Measurements from ENCODE around the gene MS4A10.
"Not testable (repeated sequence)": the region's sequence is repeated elsewhere in the genome, so short reads cannot be mapped to it uniquely, and the experiment has no call there.

The MS4A10 gene

DNA sequence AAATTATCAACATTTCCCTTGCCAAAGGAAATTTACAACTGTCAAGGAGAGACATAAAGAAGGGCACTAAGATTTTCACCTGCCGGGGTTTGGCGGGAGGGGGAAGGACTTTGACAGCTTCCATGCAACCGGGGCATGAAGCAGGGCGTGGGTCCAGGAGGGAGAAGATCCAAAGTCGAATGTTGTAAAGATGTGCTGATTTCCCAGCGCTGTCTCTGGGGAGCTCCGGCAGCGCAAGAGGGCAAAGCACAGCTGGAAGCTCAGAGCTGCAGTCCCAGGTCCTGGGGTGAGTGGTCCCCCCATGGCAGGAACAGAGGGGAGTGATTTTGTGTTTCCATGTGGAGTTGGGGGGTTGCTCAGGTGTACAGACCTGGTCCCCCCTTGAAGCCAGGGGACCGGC lies at the start of gene MS4A10:
Gene MS4A10 (plus strand): TSS at position 198 of the 400 bp plus-strand sequence. CDS start 5,003 bp downstream, outside the sequence.
- DNase-seq (ENCODE audit: low read depth, low spot score) = no peak
- no peak within 1 kb of the TSS for H3K27ac ChIP-seq

DNA sequence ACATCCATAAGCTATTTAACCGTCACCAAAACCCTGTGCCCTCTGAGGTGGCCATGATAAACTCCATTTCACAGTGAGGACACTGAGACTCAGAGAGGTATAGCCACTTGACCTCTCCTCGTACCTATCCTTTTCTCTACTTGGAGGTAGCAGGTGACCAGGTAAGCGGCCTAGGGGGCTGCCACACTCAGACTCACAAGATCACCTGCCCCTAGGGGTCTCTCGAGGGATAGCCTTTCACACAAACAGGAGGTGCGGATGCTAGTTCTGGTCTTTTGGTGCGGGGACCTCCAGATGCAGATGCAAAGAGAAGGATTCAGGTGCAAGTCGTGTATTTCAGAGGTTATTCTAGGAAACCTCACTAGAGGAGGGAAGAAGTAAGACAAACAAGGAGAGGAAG lies 46.0 kb upstream of the MS4A10 start:
- no peak overlapping the region for H3K27ac ChIP-seq
- no peak for DNase-seq (ENCODE audit: low read depth, low spot score)

DNA sequence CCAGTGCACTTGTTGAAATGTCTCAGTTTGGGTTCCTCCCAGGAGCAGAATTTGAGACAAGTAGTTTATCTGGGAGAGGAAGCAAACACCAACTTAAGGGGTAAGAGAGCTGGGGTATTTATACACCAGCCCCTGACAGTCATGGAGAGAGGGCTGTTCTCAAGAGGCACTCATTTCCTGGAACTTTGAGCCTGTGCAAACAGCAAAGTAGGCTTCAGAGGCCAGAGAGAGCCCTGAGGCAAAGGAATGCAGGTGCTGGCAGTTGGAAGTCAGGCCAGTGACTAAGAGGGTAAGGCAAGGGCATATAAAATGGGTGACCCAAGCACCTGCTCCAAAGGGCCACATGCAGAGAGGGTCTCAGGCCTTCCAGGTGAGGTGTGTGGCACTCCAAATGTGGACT lies 44.6 kb upstream of the MS4A10 start:
- no peak for DNase-seq (ENCODE audit: low read depth, low spot score)

DNA sequence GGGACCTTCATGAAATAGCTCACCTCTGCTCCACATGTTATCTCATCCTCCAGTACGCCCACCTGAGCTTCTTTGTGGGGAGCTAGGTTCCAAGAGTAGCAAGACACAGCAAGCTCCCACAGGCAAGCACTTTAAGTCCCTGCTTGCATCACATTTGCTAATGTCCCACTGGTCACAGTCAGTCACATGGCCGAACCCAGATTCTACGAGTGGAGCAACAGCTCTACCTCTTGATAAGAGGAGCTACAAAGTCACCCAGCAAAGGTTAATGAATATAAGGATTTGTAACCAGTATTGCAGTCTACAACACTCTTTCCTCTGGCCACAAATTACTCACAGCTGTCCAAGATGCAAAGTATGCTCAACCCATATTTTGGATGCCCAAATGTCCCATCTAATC lies 43.7 kb upstream of the MS4A10 start:
- DNase-seq (ENCODE audit: low read depth, low spot score) = no peak
- no peak overlapping the region for H3K27ac ChIP-seq

More for the DNA sequence above, 44.6 kb upstream of the MS4A10 start:
- H3K27ac ChIP-seq = no peak overlapping the region

DNA sequence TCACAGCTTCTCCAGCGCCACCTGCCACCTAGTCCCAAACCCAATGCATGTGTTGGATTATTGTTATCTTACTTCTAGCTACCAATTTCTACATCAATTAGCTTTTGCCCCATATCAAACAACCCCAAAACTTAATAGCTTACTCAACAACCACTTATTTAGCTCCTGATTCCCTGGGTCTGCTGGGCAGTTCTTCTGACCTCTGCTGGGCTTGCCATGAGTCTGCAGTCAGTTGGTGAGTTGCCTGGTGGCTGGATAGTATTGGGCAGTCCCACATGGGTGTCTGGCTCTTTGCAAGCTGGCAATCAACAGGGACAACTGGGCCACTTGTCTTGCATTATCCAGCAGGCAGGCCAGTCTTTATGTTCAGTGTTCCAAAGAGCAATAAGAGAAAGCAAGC lies 42.1 kb upstream of the MS4A10 start:
- DNase-seq (ENCODE audit: low read depth, low spot score) = no peak
- no peak overlapping the region for H3K27ac ChIP-seq

DNA sequence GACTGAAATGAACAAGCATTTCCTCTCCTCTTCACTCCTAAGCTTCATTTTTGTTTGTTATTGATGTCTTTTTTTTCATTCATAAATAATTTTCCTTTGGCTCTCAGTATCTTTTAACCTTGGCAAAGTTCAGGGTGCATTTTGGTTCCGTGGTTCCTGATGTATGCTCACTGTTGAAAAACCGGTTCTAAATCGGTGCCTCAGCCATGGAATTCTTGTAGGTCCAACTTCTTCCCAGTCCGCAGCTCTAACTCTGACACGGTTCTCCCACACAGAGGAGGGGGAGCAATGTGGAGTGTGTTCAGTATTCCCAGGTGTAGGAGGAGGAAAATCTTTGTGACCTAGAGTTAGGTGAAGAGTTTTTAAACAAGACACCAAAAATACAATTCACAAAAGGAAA lies 41.0 kb upstream of the MS4A10 start:
- H3K27ac ChIP-seq = no peak overlapping the region
- no peak for DNase-seq (ENCODE audit: low read depth, low spot score)

DNA sequence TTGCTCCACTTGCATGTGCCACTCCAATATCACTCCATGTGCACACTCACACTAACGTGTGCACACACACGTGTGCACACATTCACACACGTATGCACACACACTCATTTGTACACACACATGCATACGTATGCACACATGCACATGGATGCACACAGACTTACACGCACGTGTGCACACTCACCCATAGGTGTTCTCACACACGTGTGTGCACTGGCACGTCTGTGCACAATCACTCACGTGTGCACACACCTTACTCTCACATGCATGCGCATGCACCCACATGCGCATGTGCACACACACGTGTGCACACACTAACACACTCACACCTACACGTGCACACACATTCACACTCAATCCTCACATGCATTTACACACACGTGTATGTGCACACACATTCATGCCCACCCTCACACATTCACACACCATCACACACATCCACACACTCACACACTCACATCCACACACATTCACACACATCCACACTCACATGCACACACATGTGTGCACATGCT lies 37.7 kb upstream of the MS4A10 start:
- no peak overlapping the region for H3K27ac ChIP-seq

DNA sequence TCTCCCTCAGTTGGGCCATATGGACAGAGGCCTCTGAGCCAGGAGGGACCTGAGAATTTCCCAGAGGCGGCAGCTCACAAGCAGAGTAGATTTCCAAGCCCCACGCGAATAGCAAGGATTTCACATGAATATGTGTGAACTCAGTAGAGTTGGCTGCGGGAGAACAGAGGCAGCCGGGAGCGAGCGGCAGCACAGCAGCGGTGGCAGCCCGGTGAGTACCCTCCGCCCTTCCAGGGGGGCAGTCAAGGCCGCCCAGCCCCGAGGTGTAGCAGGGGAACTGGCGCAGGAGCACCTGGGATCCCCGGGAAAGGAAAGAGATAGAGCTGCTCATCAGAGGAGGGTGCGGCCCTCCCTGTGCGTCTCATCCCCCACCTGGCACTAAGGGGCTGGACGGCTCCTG lies 36.9 kb upstream of the MS4A10 start:
- no peak for DNase-seq (ENCODE audit: low read depth, low spot score)
- H3K27ac ChIP-seq = no peak overlapping the region

More for the DNA sequence above, 37.7 kb upstream of the MS4A10 start:
- no peak for DNase-seq (ENCODE audit: low read depth, low spot score)

DNA sequence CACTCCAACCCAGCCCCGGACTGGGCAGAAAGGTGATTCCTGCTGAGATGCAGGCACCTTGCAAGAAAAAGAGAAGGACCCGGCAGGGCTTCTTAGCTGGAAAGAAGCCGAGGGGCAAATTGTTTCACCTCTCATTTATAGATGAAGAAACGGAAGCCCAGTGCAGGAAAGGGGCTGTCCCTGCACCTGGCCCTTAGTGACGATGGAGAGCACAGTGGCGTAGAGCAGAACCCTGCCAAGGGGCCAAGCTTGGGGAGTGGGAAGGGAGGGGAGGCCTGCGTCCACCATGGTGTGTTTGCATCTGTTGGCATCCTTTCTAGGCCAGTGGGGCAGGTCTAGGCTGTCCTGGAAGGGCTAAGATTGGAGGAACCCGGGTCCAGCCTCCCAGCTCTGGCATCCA lies 36.3 kb upstream of the MS4A10 start:
- no peak for DNase-seq (ENCODE audit: low read depth, low spot score)
- H3K27ac ChIP-seq = no peak overlapping the region

DNA sequence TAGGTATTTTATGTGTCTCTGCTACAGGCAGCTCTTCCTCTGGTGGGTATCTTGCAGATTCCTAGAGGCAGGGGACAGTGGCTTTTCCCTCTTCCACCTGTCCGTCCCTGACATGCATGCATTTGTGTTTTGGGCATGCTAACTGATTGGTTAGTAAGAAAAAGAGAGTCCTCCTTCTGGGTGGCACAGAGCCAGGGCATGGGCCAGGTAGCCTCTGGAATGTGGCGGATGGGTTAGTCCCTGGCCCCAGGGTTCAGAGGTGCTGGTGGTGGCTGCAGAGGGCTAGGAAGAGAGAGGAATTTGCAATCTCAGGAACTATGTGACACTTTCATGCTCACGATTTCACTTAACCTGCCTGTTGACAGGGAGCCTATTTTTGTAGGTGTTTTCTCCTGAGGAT lies 34.2 kb upstream of the MS4A10 start:
- H3K27ac ChIP-seq = no peak overlapping the region
- DNase-seq (ENCODE audit: low read depth, low spot score) = no peak

DNA sequence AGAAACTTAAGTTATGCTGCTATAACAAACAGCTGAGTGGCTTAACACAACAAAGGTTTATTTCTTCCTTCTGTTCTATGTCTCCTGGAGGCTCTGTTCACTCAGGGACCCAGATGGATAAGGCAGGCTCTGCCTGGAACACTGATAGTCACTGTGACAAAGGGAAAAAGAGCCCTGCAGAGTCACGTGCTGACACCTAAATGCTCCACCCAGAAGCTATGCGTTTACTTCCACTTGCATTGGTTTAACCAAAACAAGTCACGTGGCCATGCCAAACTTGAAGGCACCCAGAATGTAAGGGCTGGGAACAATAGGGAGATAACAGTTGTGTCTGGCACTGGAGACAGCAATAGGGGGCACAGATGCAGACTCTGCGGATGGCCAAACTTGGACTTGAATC lies 31.8 kb upstream of the MS4A10 start:
- no peak for DNase-seq (ENCODE audit: low read depth, low spot score)
- H3K27ac ChIP-seq = no peak overlapping the region

DNA sequence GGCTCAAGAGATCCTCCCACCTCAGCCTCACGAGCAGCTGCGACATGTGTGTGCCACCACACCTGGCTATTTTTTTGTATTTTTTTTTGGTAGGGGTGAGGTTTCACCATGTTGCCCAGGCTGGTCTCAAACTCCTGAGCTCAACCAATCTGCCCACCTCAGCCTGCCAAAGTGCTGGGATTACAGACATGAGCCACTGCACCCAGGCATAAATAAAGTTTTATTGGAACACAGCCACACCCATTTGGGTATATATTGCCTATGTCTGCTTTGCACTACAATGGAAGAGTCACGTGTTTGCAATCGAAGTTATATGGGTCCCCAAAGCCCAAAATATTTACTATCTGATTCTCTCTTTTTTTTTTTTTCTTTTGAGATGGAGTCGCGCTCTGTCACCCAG lies 30.2 kb upstream of the MS4A10 start:
- no peak for DNase-seq (ENCODE audit: low read depth, low spot score)
- no peak overlapping the region for H3K27ac ChIP-seq

DNA sequence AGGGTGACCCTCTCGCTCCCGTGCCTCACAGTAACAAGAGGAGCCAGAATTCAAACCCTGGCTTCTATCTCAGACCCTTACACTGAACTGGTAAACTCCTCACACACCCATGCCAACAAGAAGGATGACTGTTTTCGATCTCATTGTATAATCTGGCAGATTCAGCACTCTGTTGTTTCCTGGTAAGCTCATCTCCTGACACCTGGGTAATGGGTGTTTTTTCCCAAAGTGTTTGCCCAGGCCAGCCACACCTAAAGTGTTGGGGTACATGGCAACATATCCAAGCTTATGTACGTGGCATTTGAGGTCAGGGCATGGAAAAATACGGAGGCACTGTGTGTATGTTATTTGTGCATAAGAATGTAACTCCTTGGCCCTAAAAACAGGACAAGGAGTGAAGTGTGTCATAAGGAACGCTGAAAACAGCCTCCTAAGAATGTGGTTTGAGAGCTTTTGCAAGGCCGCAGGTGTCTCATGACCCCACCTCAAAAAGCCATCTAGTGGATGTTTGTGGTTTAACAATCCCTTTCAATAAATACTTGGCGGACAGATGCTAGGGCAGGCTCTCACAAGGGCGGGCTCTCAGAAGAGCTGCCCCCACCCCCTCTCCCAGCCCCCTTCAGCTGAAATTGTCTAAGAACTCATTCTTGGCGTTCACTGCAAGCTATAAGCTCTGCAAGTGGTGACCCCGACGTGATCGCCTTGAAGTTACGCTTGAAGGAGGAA lies 28.7 kb upstream of the MS4A10 start, which contains the start of gene MS4A15:
Gene MS4A15 (plus strand): TSS at position 561 of the 726 bp plus-strand sequence. CDS start 6,867 bp downstream, outside the sequence.
- no peak within 1 kb of the TSS for H3K27ac ChIP-seq
- DNase-seq (ENCODE audit: low read depth, low spot score) = no peak

DNA sequence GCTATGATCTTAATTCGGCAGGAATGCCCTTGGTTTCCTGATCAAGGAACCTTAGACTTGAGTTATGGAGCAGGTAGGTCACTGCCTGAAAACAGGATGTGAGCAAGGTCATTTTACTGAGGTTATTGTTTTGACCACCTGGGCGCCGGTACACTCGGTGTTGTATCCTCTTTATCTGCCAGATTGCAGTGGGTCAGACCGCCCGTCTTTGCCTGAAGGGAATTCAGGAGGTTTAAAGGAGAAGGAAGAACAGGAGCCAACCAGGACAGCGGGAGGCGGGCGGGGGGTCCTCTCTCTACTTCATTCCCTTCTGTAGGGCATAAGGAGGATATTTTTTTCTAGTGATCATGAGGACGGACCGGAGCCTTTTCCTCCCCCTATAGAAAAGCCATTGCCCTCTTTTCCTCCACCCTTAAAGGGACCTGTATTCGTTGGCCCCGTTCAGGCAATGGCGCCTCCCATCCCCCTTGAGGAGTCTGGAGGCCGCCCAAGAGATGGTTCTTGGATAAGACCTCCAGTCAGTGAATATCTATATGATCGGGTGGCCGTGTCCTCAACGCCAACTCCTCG lies 27.8 kb upstream of the MS4A10 start:
- H3K27ac ChIP-seq = no peak overlapping the region
- no peak for DNase-seq (ENCODE audit: low read depth, low spot score)

DNA sequence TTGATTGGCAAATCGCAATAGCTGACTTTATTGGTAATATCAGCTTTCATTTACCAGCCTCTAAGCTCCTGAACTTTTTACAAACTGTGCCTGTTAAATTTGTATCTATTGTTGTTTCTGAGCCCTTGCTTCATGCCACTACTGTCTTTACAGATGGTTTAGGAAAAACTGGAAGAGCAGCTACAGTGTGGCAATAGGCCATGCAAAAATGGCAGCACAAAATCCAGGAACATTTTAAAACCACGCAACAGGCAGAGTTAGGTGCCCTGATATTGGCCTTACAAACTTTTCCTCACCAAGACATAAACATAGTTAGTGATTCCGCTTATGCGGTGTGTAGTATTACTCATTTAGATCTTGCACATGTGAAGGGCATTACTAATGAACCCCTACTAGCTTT lies 26.5 kb upstream of the MS4A10 start:
- H3K27ac ChIP-seq; DNase-seq (ENCODE audit: low read depth, low spot score): not testable (repeated sequence)

DNA sequence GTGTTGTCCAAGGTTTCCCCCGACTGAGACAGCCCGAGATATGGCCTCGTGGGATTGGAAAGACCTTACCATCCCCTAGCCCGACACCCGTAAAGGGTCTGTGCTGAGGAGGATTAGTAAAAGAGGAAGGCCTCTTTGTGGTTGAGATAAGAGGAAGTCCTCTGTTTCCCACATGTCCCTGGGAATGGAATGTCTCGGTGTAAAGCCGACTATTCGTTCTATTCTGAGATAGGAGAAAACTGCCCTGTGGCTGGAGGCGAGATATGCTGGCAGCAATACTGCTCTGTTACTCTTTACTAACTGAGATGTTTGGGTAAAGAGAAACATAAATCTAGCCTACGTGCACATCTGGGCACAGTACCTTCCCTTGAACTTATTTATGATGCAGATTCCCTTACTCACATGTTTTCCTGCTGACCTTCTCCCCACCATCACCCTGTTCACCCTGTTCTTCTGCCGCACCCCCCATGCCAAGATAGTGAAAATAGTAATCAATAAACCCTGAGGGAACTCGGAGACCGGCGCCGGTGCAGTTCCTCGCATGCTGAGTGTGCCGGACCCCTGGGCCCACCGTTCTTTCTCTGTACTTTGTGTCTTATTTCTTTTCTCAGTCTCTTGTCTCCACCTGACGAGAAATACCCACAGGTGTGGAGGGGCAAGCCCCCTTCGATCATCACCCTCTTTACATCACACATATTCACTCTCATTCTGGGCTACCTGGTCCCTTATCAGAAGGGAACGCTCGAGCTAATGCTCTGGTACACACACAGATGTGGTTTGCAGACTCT lies 25.5 kb upstream of the MS4A10 start:
- DNase-seq (ENCODE audit: low read depth, low spot score); H3K27ac ChIP-seq: not testable (repeated sequence)

DNA sequence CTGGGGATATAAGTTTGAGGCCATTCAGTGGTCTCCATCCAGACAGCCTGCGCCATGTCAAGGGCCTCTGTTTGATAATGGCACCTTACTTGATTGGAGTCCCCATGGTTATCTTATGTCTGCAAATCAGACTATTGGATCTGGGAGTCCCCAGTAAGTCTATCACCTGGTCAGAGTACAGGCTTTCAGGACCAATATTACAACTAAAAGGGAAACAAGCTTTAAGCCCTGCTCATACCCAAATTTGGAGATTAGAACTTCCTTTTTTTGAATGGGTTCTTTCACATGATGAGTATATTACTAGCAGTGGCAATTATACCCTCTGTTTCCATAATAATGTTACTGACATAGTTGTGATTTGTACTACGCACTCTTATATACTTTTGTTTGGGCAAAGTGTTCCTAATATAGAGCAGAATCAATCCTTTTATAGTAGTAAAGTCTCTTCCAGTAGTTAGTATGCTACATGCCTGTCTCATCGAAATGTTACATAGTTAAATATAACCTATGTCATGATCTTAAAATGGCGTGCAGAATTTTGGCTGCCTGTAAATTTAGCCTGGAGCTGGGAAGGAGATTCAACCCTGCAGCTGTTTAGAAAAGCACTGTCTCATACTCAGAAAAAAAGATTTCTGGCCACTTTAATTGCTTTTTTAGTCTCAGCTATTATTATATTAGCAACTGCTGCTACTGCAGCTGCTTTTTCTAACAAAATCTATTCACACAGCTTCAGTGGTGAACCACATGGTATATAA lies 23.5 kb upstream of the MS4A10 start:
- no peak overlapping the region for H3K27ac ChIP-seq
- no peak for DNase-seq (ENCODE audit: low read depth, low spot score)

DNA sequence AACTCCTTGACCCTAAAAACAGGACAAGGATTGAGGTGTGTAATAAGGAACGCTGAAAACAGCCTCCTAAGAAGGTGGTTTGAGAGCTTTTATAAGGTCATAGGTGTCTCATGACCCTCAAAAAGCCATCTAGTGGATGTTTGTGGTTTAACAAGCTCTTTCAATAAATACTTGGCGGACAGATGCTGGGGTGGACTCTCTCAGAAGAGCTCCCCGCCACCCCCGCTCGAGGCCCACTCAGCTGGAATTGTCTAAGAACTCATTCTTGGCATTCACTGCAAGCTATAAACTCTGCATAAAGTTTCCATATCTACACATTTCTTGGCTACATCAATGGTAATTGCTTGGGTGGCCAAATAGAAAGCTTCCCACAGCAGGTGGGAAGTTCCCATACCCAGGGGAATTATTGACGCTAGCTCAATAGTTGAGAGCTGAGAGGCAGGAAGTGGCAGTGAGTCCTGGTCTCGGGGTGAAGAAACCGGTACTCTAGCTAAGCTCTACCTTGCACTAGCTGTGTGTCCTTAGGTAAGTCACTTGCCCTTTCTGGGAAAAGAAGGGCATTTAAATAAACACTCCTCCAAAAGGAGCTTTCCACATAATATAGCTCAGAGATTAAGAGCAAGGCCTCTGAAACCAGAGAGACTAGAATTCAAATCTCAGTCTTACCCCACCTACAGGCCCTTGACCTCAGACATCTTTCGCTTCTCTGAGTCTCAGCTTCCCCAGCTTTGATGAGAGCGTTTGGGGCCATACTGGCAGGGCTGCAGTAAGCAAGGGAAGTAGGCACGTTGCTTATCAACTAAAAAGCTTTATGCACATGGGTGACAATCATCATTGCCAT lies 22.1 kb upstream of the MS4A10 start:
- DNase-seq (ENCODE audit: low read depth, low spot score) = no peak
- no peak overlapping the region for H3K27ac ChIP-seq

DNA sequence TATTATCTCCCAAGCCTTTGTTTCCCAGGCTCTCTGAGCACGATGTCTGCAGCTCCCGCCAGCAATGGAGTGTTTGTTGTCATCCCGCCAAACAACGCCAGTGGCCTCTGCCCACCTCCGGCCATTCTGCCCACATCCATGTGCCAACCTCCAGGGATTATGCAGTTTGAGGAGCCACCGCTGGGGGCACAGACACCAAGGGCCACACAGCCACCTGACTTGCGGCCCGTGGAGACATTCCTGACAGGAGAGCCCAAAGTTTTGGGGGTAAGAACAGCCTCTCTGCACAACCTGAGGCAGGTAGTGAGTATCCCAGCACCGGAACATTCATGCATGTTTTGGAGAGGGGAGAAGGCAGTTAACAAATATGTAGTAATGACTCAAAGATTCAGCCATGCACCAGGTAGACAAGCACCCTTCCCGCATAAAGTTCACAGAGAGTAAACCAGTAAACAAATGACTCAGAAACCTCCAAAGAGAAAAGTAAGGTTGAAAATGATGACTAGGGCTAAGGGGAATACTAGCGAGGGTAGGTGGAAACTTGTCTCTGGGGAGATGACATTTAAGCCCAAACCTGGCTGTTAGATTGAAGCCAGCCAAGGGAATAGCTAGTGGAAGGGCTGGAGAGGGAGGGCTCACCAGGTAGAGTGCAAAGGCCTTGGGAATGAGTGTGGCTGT lies 21.3 kb upstream of the MS4A10 start:
- no peak for DNase-seq (ENCODE audit: low read depth, low spot score)
- H3K27ac ChIP-seq = no peak overlapping the region
